H9 (cell line): Measurements from ENCODE around the gene ROBO1. TPM values are rescaled to one million over a fixed set of nuclear protein-coding genes. Genes with fewer than 3 reads are reported as not detected.

Experiments
- DNase-seq: peaks from one replicate; pipeline ENCODE4 v3.0.0-alpha.2; 2017
- H2AFZ ChIP-seq: one replicate; pipeline ENCODE4 v1.6.1; 2013; ENCODE audit warnings: mild to moderate bottlenecking, low read length, control low read depth, moderate library complexity
- H2AK5ac ChIP-seq: 2 replicates; pipeline ENCODE4 v1.6.1; 2013; ENCODE audit warnings: low read length, control low read depth, mixed read lengths; ENCODE audit not compliant: insufficient read length
- H2BK120ac ChIP-seq: one replicate; pipeline ENCODE4 v1.6.1; 2013; ENCODE audit warnings: low read depth, mild to moderate bottlenecking, low read length, control low read depth, inconsistent platforms; ENCODE audit not compliant: poor library complexity, severe bottlenecking
- H2BK12ac ChIP-seq: 2 replicates; pipeline ENCODE4 v1.6.1; 2013; ENCODE audit warnings: low read length, control low read depth, mixed read lengths, low read depth; ENCODE audit not compliant: insufficient read length
- H2BK15ac ChIP-seq: 2 replicates; pipeline ENCODE4 v1.6.1; 2013; ENCODE audit warnings: low read depth, low read length, control low read depth
- H2BK20ac ChIP-seq: one replicate; pipeline ENCODE4 v1.6.1; 2013; ENCODE audit warnings: low read depth, mild to moderate bottlenecking, low read length, control low read depth, inconsistent platforms; ENCODE audit not compliant: poor library complexity, severe bottlenecking
- H2BK5ac ChIP-seq: 2 replicates; pipeline ENCODE4 v1.6.1; 2013; ENCODE audit warnings: low read length, control low read depth, mixed read lengths; ENCODE audit not compliant: insufficient read length
- H3K14ac ChIP-seq: 2 replicates; pipeline ENCODE4 v1.6.1; 2013; ENCODE audit warnings: low read length, control low read depth; ENCODE audit not compliant: insufficient read depth
- H3K18ac ChIP-seq: 2 replicates; pipeline ENCODE4 v1.6.1; 2013; ENCODE audit warnings: low read depth, mild to moderate bottlenecking, mixed read lengths, low read length, control low read depth; ENCODE audit not compliant: insufficient read length
- H3K23ac ChIP-seq: 2 replicates; pipeline ENCODE4 v1.6.1; 2013; ENCODE audit warnings: low read length, control low read depth, mixed read lengths, low read depth; ENCODE audit not compliant: insufficient read length
- H3K23me2 ChIP-seq: 2 replicates; pipeline ENCODE4 v1.6.1; 2013; ENCODE audit warnings: low read depth, mild to moderate bottlenecking, mixed read lengths, low read length, control low read depth; ENCODE audit not compliant: insufficient read length, poor library complexity, severe bottlenecking
- H3K27ac ChIP-seq: 2 replicates; pipeline ENCODE4 v1.5.1; 2013; ENCODE audit warnings: low read length, control low read depth, mixed read lengths, low read depth; ENCODE audit not compliant: insufficient read length
- H3K27me3 ChIP-seq: 2 replicates; pipeline ENCODE4 v1.6.1; 2013; ENCODE audit warnings: low read length, control low read depth, inconsistent platforms; ENCODE audit not compliant: insufficient read depth
- H3K4ac ChIP-seq: 2 replicates; pipeline ENCODE4 v1.6.1; 2013; ENCODE audit warnings: low read depth, mild to moderate bottlenecking, control low read depth, inconsistent platforms, low read length, moderate library complexity
- H3K4me1 ChIP-seq: 2 replicates; pipeline ENCODE4 v1.6.1; 2013; ENCODE audit warnings: low read length, control low read depth, inconsistent platforms; ENCODE audit not compliant: insufficient read depth
- H3K4me2 ChIP-seq: 2 replicates; pipeline ENCODE4 v1.6.1; 2013; ENCODE audit warnings: low read length, control low read depth, mixed read lengths; ENCODE audit not compliant: insufficient read length, insufficient read depth
- H3K56ac ChIP-seq: 2 replicates; pipeline ENCODE4 v1.6.1; 2013; ENCODE audit warnings: low read depth, mild to moderate bottlenecking, mixed read lengths, low read length, control low read depth; ENCODE audit not compliant: insufficient read length
- H3K79me1 ChIP-seq: 2 replicates; pipeline ENCODE4 v1.6.1; 2013; ENCODE audit warnings: low read depth, mild to moderate bottlenecking, moderate library complexity, low read length, control low read depth, inconsistent platforms; ENCODE audit not compliant: insufficient read depth, poor library complexity, severe bottlenecking
- H3K79me2 ChIP-seq: 2 replicates; pipeline ENCODE4 v1.6.1; 2013; ENCODE audit warnings: low read length, control low read depth, inconsistent platforms; ENCODE audit not compliant: insufficient read depth
- H3K9ac ChIP-seq: 2 replicates; pipeline ENCODE4 v1.6.1; 2013; ENCODE audit warnings: low read length, control low read depth, mixed read lengths; ENCODE audit not compliant: insufficient read length; ENCODE audit errors: extremely low read depth
- H3K9me3 ChIP-seq: one replicate; pipeline ENCODE4 v1.6.1; 2013; ENCODE audit warnings: low read depth, low read length, inconsistent platforms; ENCODE audit not compliant: control insufficient read depth
- H3T11ph ChIP-seq: one replicate; pipeline ENCODE4 v1.6.1; 2013; ENCODE audit warnings: mild to moderate bottlenecking, low read length, control low read depth, inconsistent platforms
- H4K20me1 ChIP-seq: one replicate; pipeline ENCODE4 v1.6.1; 2013; ENCODE audit not compliant: control insufficient read depth, insufficient read length, insufficient read depth
- H4K5ac ChIP-seq: 2 replicates; pipeline ENCODE4 v1.6.1; 2013; ENCODE audit warnings: low read depth, mild to moderate bottlenecking, mixed read lengths, low read length, control low read depth; ENCODE audit not compliant: insufficient read length
- H4K8ac ChIP-seq: replicated peaks from 2 replicates; pipeline ENCODE4 v1.6.1; 2013; ENCODE audit warnings: low read length, control low read depth, mixed read lengths, low read depth; ENCODE audit not compliant: insufficient read length
- H4K91ac ChIP-seq: 2 replicates; pipeline ENCODE4 v1.6.1; 2013; ENCODE audit warnings: low read depth, mild to moderate bottlenecking, moderate library complexity, mixed read lengths, low read length, control low read depth; ENCODE audit not compliant: insufficient read length
- H3K27ac Mint-ChIP-seq, 3 experiments: 2 replicates in 2 of 3; 3 replicates in 1 of 3; pipeline ENCODE4 v1.8.0; 2020 to 2021; ENCODE audit warnings: mixed read lengths in 3 of 3, mild to moderate bottlenecking in 1 of 3, moderate library complexity in 1 of 3
- H3K27me3 Mint-ChIP-seq: 2 replicates; pipeline ENCODE4 v1.8.0; 2021; ENCODE audit warnings: low read depth, mild to moderate bottlenecking, moderate library complexity, mixed read lengths
- H3K36me3 Mint-ChIP-seq, 3 experiments: 2 replicates in 2 of 3; 3 replicates in 1 of 3; pipeline ENCODE4 v1.8.0; 2020 to 2021; ENCODE audit warnings: low read depth in 3 of 3, mixed read lengths in 3 of 3; ENCODE audit not compliant: insufficient read depth in 1 of 3
- H3K4me1 Mint-ChIP-seq, 2 experiments: 2 replicates each; pipeline ENCODE4 v1.8.0; 2020; ENCODE audit warnings: mixed read lengths in 2 of 2
- H3K4me3 Mint-ChIP-seq, 2 experiments: 2 replicates in 1 of 2; 3 replicates in 1 of 2; pipeline ENCODE4 v1.8.0; 2020 to 2021; ENCODE audit warnings: mild to moderate bottlenecking in 2 of 2, mixed read lengths in 2 of 2, moderate library complexity in 1 of 2
- H3K9me3 Mint-ChIP-seq, 2 experiments: 2 replicates in 1 of 2; 3 replicates in 1 of 2; pipeline ENCODE4 v1.8.0; 2020; ENCODE audit warnings: mild to moderate bottlenecking in 2 of 2, mixed read lengths in 2 of 2, moderate library complexity in 1 of 2
- WGBS: extraction: QIAGEN DNeasy Blood & Tissue Kit; methylation state at CpG from one replicate; pipeline ENCODE4 v1.1.7; 2013; ENCODE audit warnings: missing lambda C conversion rate, low lambda C conversion rate, mixed read lengths; ENCODE audit not compliant: insufficient read length; ENCODE audit errors: extremely low coverage; 5-methylcytosine and 5-hydroxymethylcytosine counted together
- total RNA-seq: library from RNA; stranded (reverse); gene quantifications from 2 replicates; pipeline ENCODE4 v1.2.1, GENCODE V29; 2021
- TF ChIP-seq, protein P1 (sequence below): fragments of 200-600 bp; sonication (generic); conservative IDR thresholded peaks from 3 replicates; pipeline ENCODE4 v1.8.0; 2021; ENCODE audit warnings: antibody characterized with exemption, mild to moderate bottlenecking

The ROBO1 gene
- total RNA-seq, 1 experiment from 2014 or later = 62.7 TPM

- Histone ChIP-seq H3K4me2 (no peak overlapping the region), H2BK5ac (no peak overlapping the region), H3K9ac (no peak overlapping the region), H3K23ac (no peak overlapping the region), H2AK5ac (no peak overlapping the region), H2AFZ (no peak overlapping the region), H2BK20ac (no peak overlapping the region), H3K27ac (no peak overlapping the region), H4K91ac (no peak overlapping the region), H4K8ac (no peak overlapping the region), H3K4ac (no peak overlapping the region), H3K56ac (no peak overlapping the region), H3T11ph (no peak overlapping the region), H4K5ac (no peak overlapping the region), H3K18ac (no peak overlapping the region), H2BK120ac (no peak overlapping the region), H3K14ac (no peak overlapping the region), H2BK12ac (no peak overlapping the region), H3K9me3 (no peaks in the 10 kb centered on the region), H3K4me1 (no peaks in the 10 kb centered on the region), H3K27me3 (no peaks in the 10 kb centered on the region), H2BK15ac (no peak overlapping the region), H3K79me1 (no peaks in the 10 kb centered on the region), H3K23me2 (no peaks in the 10 kb centered on the region), H4K20me1 (no peaks in the 10 kb centered on the region), H3K79me2 (no peaks in the 10 kb centered on the region)
- Mint-ChIP-seq H3K4me3 (no peak overlapping the region), H3K27ac (no peak overlapping the region; a peak in 1 of 7 replicates), H3K27me3 (no peaks in the 10 kb centered on the region), H3K9me3 (peaks cover 5 to 7% of the 10 kb centered on the region in 2 experiments), H3K4me1 (no peaks in the 10 kb centered on the region), H3K36me3 (peaks cover 0 to 4% (median 2%) of the 10 kb centered on the region in 3 experiments; a peak in 5 of 7 replicates)
- no CpG with 5 or more reads among the region's 3 CpGs for WGBS
- TF ChIP-seq, protein P1, sequence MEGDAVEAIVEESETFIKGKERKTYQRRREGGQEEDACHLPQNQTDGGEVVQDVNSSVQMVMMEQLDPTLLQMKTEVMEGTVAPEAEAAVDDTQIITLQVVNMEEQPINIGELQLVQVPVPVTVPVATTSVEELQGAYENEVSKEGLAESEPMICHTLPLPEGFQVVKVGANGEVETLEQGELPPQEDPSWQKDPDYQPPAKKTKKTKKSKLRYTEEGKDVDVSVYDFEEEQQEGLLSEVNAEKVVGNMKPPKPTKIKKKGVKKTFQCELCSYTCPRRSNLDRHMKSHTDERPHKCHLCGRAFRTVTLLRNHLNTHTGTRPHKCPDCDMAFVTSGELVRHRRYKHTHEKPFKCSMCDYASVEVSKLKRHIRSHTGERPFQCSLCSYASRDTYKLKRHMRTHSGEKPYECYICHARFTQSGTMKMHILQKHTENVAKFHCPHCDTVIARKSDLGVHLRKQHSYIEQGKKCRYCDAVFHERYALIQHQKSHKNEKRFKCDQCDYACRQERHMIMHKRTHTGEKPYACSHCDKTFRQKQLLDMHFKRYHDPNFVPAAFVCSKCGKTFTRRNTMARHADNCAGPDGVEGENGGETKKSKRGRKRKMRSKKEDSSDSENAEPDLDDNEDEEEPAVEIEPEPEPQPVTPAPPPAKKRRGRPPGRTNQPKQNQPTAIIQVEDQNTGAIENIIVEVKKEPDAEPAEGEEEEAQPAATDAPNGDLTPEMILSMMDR = no peak
- no peak for DNase-seq
These were observed 42.3 kb upstream of the ROBO1 start for GRCh38 chr3:79810092-79810491.
